ENCODE data around the gene ALDOB. TPM values are rescaled to one million over a fixed set of nuclear protein-coding genes. Genes with fewer than 3 reads are reported as not detected.

Gene ALDOB
- total and polyA plus RNA-seq, 2 of the 13 experiments (the other 11 are each of a cell fraction or from before 2014, with no cell fraction given), result 0.29 to 0.97 TPM

DNA sequence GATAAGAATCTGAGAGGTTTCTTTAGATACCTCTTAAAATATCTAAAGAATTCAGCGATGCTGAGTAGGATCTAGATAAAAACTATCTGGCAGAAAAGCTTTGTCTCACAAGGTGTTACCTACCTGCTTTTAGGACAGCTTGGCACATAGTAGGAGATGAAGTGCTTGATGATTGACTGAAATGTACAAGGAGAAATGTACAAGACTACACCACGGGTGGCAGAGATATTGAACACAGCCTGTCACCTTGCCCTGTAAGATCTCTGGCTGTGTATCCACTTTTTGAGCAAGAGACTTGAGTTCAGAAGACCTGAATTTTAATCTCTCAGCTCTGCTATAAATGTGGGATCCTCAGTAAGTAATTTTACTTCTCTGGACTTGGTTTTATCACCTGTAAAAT is 15.7 kb downstream of the ALDOB start (continued):
- no peak for TF ChIP-seq ZFP1 (CRISPR knock-in tag; IDR thresholded peaks at IDR 0.05)
- TF ChIP-seq ZBTB14 (CRISPR knock-in tag; IDR thresholded peaks at IDR 0.05), result no peak
- TF ChIP-seq, protein P1, sequence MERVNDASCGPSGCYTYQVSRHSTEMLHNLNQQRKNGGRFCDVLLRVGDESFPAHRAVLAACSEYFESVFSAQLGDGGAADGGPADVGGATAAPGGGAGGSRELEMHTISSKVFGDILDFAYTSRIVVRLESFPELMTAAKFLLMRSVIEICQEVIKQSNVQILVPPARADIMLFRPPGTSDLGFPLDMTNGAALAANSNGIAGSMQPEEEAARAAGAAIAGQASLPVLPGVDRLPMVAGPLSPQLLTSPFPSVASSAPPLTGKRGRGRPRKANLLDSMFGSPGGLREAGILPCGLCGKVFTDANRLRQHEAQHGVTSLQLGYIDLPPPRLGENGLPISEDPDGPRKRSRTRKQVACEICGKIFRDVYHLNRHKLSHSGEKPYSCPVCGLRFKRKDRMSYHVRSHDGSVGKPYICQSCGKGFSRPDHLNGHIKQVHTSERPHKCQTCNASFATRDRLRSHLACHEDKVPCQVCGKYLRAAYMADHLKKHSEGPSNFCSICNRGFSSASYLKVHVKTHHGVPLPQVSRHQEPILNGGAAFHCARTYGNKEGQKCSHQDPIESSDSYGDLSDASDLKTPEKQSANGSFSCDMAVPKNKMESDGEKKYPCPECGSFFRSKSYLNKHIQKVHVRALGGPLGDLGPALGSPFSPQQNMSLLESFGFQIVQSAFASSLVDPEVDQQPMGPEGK (CRISPR knock-in tag; IDR thresholded peaks at IDR 0.05), result no peak
- no peak for TF ChIP-seq UBTF (CRISPR knock-in tag; IDR thresholded peaks at IDR 0.05)
- TF ChIP-seq MAFG (CRISPR knock-in tag; IDR thresholded peaks at IDR 0.05), result no peak
- TF ChIP-seq HNF1A (IDR thresholded peaks at IDR 0.05; ENCODE audit: low read depth), result no peak
- TF ChIP-seq HNF1A (CRISPR knock-in tag; IDR thresholded peaks at IDR 0.05; ENCODE audit: borderline replicate concordance), result no peak
- no peak for TF ChIP-seq ETV6 (CRISPR knock-in tag; conservative IDR thresholded peaks at IDR 0.05)
